ENCODE measurements around the gene INSC.

GRCh38 chr11:15091625-15092024 is 23.1 kb upstream of the INSC start:
- TF ChIP-seq CTCF (IDR thresholded peaks at IDR 0.05): no peak
- TF ChIP-seq EP300 (IDR thresholded peaks at IDR 0.05): no peak
